GM12801 (cell line): Measurements from ENCODE around the gene DNAH17.

ENCODE experiments used
- TF ChIP-seq, protein P1 (sequence below): IDR thresholded peaks from one replicate; pipeline ENCODE4 v1.5.1; 2011; ENCODE audit warnings: control low read depth; ENCODE audit not compliant: insufficient read length; ENCODE audit errors: extremely low read depth

The DNAH17 gene

DNA sequence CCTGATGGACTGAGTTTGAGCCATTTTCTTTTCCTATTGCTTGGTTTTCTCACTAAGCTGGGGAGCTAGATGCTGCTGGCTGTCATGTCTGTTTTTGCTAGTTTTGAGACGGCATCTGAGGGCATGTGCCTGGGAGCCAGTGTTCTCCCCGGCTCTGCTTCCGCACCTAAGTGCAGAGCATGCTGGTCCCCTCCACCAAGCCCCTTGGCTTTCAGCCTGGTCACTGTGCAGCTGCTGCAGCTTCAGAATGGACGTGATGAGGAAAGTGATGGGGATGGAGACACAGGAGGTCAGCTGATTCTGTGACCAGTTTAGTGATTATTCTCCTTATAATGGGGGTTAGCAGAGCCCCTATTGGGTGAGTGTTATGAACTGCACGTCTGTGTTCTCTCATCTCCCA is 28.5 kb downstream of the DNAH17 start:
- TF ChIP-seq, protein P1, sequence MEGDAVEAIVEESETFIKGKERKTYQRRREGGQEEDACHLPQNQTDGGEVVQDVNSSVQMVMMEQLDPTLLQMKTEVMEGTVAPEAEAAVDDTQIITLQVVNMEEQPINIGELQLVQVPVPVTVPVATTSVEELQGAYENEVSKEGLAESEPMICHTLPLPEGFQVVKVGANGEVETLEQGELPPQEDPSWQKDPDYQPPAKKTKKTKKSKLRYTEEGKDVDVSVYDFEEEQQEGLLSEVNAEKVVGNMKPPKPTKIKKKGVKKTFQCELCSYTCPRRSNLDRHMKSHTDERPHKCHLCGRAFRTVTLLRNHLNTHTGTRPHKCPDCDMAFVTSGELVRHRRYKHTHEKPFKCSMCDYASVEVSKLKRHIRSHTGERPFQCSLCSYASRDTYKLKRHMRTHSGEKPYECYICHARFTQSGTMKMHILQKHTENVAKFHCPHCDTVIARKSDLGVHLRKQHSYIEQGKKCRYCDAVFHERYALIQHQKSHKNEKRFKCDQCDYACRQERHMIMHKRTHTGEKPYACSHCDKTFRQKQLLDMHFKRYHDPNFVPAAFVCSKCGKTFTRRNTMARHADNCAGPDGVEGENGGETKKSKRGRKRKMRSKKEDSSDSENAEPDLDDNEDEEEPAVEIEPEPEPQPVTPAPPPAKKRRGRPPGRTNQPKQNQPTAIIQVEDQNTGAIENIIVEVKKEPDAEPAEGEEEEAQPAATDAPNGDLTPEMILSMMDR: no peak

DNA sequence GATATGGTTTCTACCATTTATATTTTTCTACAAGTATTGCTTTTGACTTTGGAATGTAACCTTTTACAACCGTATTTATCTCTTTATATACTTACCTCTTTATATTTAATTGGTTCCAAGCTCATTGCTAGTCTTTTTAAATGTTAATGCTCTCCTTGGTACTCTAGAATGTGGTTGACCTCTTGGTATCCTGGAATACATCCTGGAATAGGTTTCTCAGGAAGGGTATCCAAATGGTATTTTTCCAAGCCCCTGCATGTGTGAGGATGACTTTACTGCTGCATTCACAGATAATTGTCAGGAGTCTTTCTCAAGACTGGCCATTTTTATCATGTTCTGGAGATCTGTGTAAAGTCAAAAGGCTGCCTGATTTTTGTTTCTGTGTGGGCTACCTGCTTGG is 30.2 kb downstream of the DNAH17 start:
- TF ChIP-seq, protein P1: no peak

DNA sequence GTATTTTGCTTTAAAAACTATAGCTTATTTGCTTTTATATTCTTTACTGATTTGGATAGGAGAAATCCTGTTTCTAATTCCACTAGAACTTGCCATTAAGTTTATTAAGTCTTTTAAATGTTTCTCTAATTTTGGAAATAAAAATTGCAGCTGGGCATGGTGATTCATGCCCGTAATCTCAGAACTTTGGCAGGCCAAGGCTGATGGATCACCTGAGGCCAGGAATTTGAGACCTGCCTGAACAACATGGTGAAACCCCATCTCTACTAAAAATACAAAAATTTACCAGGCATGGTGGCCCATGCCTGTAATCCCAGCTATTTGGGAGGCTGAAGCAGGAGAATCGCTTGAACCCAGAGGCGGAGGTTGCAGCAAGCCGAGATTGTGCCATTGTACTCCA is 30.7 kb downstream of the DNAH17 start:
- TF ChIP-seq, protein P1: no peak

DNA sequence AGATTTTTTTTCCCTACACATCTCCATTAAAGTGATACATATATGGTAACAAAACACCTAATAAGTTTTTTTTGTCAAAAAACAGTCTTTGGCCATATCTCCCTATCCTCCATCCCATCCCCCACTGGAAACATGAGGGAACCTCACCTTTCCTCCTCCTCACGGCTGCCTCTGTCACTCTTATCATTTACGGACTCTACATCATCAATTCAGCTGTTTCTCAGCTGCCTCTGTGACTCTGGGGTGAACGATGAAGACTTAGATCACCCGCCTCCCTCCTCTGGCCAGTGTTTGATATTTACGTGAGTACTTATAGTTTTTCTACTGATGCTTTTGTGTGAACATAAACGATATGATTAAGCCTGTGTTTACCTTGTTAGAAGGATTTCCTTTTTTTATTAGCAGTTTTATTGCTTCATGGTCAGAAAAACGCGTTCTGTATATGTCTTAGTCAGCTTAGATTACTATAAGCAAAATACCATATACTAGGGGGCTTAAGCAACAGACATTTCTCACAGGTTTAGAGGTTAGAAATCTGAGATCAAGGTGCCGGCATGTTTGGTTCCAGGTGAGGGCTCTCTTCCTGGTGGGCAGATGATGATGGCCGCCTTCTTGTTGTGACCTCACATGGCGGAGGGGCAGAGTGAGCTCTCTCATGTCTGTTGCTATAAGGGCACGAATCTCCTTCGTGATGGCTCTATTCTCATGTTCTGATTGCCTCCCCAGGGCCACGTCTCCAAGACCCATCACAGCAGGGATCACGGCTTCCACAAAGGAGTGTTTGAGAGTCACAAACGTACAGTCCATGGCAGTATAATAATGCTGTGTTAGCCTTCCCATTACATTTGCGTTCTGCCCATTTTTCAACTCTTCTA is 32.1 kb downstream of the DNAH17 start:
- TF ChIP-seq, protein P1: no peak

DNA sequence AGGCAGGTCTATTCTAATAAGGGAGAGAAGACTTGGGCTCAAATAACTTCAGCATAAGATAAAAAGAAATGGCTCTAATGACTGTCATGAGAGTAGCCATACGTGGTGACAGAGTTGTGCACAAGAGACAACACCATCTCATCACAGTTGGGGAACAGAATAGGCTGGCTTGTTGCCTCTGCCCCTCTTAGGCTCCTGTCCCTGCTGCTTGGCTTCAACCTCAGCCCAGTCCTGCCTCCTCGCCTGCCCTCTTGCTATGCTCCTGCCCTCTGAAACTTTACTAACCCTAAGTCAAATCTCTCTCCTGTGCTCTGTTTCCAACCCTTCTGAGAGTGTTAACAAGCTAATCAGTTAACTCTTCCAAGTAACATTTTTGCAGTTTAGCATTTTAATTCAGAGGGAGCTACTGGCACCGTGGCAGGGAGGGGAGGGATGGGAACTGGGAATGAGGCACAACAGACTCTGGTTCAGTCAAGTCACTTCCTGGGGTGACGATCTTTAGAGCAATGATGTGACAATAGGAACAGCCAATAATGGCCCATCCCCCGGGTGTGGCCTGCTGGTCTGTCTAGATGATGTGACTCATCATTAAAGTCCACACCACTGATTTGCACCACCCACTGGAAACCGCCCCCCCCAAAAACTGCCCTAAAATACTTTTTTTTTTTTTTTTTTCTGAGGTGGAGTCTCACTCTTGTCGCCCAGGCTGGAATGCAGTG is 35.5 kb downstream of the DNAH17 start:
- TF ChIP-seq, protein P1: no peak

DNA sequence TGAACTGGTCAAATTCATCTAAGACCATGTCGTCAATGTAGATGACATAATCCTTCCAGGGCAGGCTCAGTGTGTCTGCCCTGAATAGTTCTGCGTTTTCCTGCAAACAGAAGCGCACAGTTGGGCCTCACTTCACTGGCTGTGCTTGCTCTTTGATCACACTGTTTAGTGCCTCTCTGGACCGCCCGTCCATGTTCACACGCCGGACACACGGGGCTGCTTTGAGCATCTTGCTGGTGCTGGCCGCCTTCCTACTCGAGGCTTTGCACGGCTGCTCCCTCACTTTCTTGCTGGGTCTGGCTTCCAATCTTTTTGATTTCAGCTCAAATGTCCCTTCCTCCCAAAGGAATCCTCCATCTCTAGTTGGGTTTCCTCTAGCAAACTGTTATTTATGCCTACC is 37.4 kb downstream of the DNAH17 start:
- TF ChIP-seq, protein P1: no peak

DNA sequence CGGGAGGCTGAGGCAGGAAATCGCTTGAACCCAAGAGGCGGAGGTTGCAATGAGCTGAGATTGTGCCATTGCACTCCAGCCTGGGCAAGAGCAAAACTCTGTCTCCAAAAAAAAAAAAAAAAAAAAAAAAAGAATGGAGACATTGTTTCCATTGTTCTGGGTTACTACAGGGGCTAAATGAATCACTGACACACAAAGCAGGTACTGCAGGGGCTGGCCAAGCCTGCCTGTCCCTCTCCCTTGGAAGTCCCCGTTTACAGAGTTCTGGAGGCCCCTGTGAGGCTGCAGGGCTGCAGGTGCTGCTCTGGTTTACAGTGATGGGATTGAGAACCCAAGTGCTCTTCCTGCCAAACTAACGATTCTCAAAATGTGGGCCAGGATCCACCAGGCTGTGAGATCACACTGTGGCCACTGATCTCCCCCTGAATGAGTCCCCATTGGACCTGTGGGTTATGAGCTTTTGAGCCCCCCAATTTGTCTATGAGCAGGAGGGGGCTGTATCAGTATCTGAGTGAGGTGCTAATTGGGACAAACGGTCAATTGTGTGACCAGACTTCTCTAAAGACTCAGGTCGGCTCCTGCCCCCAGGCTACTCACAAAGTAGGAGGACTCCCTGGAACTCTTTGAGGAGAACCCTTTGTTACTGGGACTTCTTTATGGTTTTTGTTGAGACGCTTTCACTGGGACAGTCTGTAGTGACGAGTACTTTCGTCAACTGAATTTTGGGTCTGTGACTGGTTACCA is 39.0 kb downstream of the DNAH17 start:
- TF ChIP-seq, protein P1: no peak
